Thyroid gland (tissue), 4 donors: Measurements from ENCODE around the gene PKIG. TPM values are rescaled to one million over a fixed set of nuclear protein-coding genes. Genes with fewer than 3 reads are reported as not detected.

Experiments
- DNase-seq, 2 donors: peaks; one replicate each; pipeline ENCODE4 v3.0.0-alpha.2; 2019
- H3K27ac ChIP-seq, 3 donors: fragments of 200-600 bp; sonication (generic); 1 replicate in 2 of 3; 2 replicates in 1 of 3; pipeline ENCODE4 v1.5.1; 2016 to 2019; ENCODE audit warnings: mild to moderate bottlenecking in 1 of 3, moderate library complexity in 1 of 3
- H3K27me3 ChIP-seq: fragments of 200-600 bp; sonication (generic); one replicate; pipeline ENCODE4 v1.5.1; 2019
- H3K36me3 ChIP-seq, 2 donors: fragments of 200-600 bp; sonication (generic); one replicate each; pipeline ENCODE4 v1.5.1; 2016 to 2019
- H3K4me1 ChIP-seq, 2 donors: fragments of 200-600 bp; sonication (generic); one replicate each; pipeline ENCODE4 v1.5.1; 2017 to 2019
- H3K4me3 ChIP-seq, 3 donors: fragments of 200-600 bp; sonication (generic); replicated peaks in 1 of 3; 1 replicate in 2 of 3; 2 replicates in 1 of 3; pipeline ENCODE4 v1.5.1; 2016; ENCODE audit warnings: mild to moderate bottlenecking in 1 of 3
- H3K9me3 ChIP-seq: fragments of 200-600 bp; sonication (generic); one replicate; pipeline ENCODE4 v1.5.1; 2017
- CTCF ChIP-seq, 6 experiments: fragments of 200-600 bp in 3 of 6; fragments of 450-650 bp in 3 of 6; sonication (generic) in 3 of 6; IDR thresholded peaks; one replicate each; pipeline ENCODE4 v1.5.1; 2016 to 2019; ENCODE audit warnings: antibody characterized with exemption in 6 of 6, mild to moderate bottlenecking in 2 of 6, inconsistent platforms in 1 of 6, moderate library complexity in 1 of 6
- POLR2A ChIP-seq, 2 donors: fragments of 450-650 bp; IDR thresholded peaks; one replicate each; pipeline ENCODE4 v1.6.1; 2017; ENCODE audit warnings: antibody characterized with exemption in 2 of 2, mild to moderate bottlenecking in 2 of 2, moderate library complexity in 1 of 2
- WGBS, 2 donors: methylation state at CpG; one replicate each; pipeline ENCODE4 v1.1.5; 2017; 5-methylcytosine and 5-hydroxymethylcytosine counted together
- intact Hi-C: fragments of 100-400 bp; cut with DNase I; formaldehyde crosslinking; loops from one replicate; pipeline ENCODE4 v1.15.1; 2023
- total RNA-seq, 4 donors: library from RNA; depleted of rRNA; stranded (reverse); fragments of >200 nt; gene quantifications; one replicate each; pipeline ENCODE4 v1.2.3, GENCODE V29; 2016

PKIG gene
- total RNA-seq, 4 donors from 2014 or later = 108 to 145 (median 111) TPM

GRCh38 chr20:44580581-44581268, 1.7 kb upstream of the PKIG start:
- Histone ChIP-seq H3K9me3 (no peaks in the 10 kb centered on the region), H3K27me3 (no peaks in the 10 kb centered on the region), H3K36me3 (no peaks in the 10 kb centered on the region), H3K27ac (peak overlapping the region in 2 of 3 donors; percentile 78 to 81), H3K4me3 (no peak overlapping the region), H3K4me1 (peaks cover 16 to 40% of the 10 kb centered on the region in 2 donors)
- TF ChIP-seq POLR2A (IDR thresholded peaks at IDR 0.05) (no peak), CTCF (IDR thresholded peaks at IDR 0.05) (no peak)
- intact Hi-C loops = no loop called here
- DNase-seq = no peak
- 91 to 94% methylated on average over 9 of the region's 9 CpGs for whole genome bisulfite sequencing, 2 donors

DNA sequence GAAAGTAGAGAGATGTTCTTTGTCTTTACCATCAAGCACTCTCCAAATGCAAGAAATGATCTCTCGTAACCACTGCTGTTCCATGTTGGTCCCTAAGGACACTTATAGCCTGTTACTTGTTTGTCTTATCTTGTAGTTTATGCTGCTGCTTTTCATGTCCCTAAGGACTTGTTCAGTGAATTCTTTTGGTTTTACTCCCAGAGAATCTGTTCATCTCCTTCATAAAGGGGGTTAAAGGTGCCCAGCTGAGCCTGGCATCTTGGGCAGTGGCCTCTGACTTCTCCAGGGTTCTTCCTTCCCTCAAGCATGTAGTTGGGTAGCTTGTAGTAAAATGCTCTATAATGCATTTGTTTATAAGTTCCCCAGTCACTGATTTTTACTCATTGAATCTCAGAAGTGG, 864 bp upstream of the PKIG start:
- peaks cover 16 to 43% of the 10 kb centered on the region in 2 donors for H3K4me1 ChIP-seq
- intact Hi-C loops = no loop called here
- peak overlapping the region in 2 of 3 donors; percentile 78 to 81 for H3K27ac ChIP-seq

DNA sequence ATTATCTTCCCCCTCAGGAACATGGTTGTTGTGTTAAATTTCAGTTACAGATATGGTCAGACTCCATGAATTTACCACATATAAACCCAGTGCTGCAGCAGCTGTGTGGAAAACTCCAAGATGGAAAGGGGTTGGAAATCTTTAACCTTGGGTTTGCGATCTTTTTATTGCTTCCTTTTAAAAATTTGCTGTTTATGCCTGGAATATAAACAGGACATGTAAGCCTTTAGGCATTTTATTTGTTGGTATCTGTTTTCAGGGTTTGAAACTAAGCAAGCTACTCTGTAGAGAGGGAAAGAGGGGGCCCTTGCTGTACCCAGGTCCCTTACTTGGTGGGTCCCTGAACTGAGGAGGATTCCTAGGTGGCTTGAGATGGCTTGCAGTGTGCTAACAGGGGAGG, 778 bp downstream of the PKIG start:
- TF ChIP-seq CTCF (IDR thresholded peaks at IDR 0.05) = no peak
- no peak for TF ChIP-seq POLR2A (IDR thresholded peaks at IDR 0.05)
- no peaks in the 10 kb centered on the region for H3K9me3 ChIP-seq
- H3K27me3 ChIP-seq = no peaks in the 10 kb centered on the region
- DNase-seq = no peak
- no peaks in the 10 kb centered on the region for H3K36me3 ChIP-seq
- peaks cover 16 to 43% of the 10 kb centered on the region in 2 donors for H3K4me1 ChIP-seq
- peak overlapping the region in 1 of 3 donors; percentile 18 for H3K4me3 ChIP-seq
- WGBS, 2 donors = 63 to 83% methylated on average over 1 of the region's 1 CpG
- H3K27ac ChIP-seq = peak overlapping the region; percentile 72 to 81 (median 78)
- intact Hi-C loops = no loop called here

More for the DNA sequence above, 864 bp upstream of the PKIG start:
- H3K27me3 ChIP-seq = no peaks in the 10 kb centered on the region
- TF ChIP-seq POLR2A (IDR thresholded peaks at IDR 0.05) = no peak
- no peak for TF ChIP-seq CTCF (IDR thresholded peaks at IDR 0.05)
- no peak for DNase-seq
- H3K36me3 ChIP-seq = no peaks in the 10 kb centered on the region
- H3K9me3 ChIP-seq = no peaks in the 10 kb centered on the region
- H3K4me3 ChIP-seq = no peak overlapping the region
- 84 to 88% methylated on average over 1 of the region's 1 CpG for WGBS, 2 donors

DNA sequence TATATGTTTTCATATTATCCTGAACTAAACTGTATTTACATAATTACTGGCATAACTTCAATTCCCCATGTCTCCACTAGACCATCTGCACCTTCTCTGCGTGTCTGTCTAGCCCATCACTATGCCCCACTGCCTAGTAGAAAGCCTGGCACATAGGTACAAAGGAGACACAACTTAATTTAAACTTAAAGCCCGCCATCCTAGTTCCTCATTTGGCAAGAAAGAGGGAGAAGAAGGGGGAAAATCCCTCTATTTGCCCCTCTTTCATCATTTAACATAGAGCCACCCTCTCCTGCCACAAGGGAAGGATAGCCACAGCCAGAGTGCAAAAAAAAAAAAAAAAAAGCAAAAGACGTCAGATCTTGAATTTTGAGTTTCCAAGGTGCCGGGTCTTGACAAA, 1.8 kb downstream of the PKIG start:
- 83 to 85% methylated on average over 4 of the region's 4 CpGs for WGBS, 2 donors
- Histone ChIP-seq H3K27ac (peak overlapping the region in 2 of 3 donors; percentile 39 to 81), H3K9me3 (no peaks in the 10 kb centered on the region), H3K36me3 (no peaks in the 10 kb centered on the region), H3K4me3 (no peak overlapping the region), H3K4me1 (peaks cover 16 to 43% of the 10 kb centered on the region in 2 donors), H3K27me3 (no peaks in the 10 kb centered on the region)
- no peak for TF ChIP-seq CTCF (IDR thresholded peaks at IDR 0.05)
- TF ChIP-seq POLR2A (IDR thresholded peaks at IDR 0.05) = no peak
- no peak for DNase-seq
- intact Hi-C loops = no loop called here
